Adrenal gland (tissue), 5 donors: ENCODE data around the gene APP.

Experiments used
- CTCF ChIP-seq, 6 experiments: fragments of 450-650 bp in 4 of 6; fragments of 200-600 bp in 2 of 6; sonication (generic) in 1 of 6; IDR thresholded peaks; 1 replicate in 5 of 6; 2 replicates in 1 of 6; pipeline versions ENCODE4 v1.5.1 to v1.8.0; 2016 to 2021; ENCODE audit warnings: antibody characterized with exemption in 6 of 6, mild to moderate bottlenecking in 2 of 6, moderate library complexity in 1 of 6
- POLR2A ChIP-seq, 2 donors: fragments of 450-650 bp; IDR thresholded peaks; one replicate each; pipeline ENCODE4 v1.6.1; 2017; ENCODE audit warnings: antibody characterized with exemption in 2 of 2, mild to moderate bottlenecking in 2 of 2, moderate library complexity in 1 of 2
- donor health status: DM: no; HTN: no; CAD: no.

- no peak for TF ChIP-seq CTCF (IDR thresholded peaks at IDR 0.05)
- no peak for TF ChIP-seq POLR2A (IDR thresholded peaks at IDR 0.05)
Measured at GRCh38 chr21:25848309-25848708, 322.3 kb downstream of the APP start.
